Muscle of leg (tissue), 11 donors: ENCODE measurements around the gene TRDN. TPM values are rescaled to one million over a fixed set of nuclear protein-coding genes. Genes with fewer than 3 reads are reported as not detected.

Source experiments
- DNase-seq: peaks from one replicate; pipeline ENCODE4 v3.0.0; 2013
- H3K27ac ChIP-seq: one replicate; pipeline ENCODE4 v1.5.1; 2013; ENCODE audit warnings: mild to moderate bottlenecking, low read length, control low read depth
- H3K27me3 ChIP-seq: one replicate; pipeline ENCODE4 v1.6.1; 2013; ENCODE audit warnings: low read length; ENCODE audit not compliant: control insufficient read depth, insufficient read depth
- H3K36me3 ChIP-seq: one replicate; pipeline ENCODE4 v1.6.1; 2013; ENCODE audit warnings: low read length; ENCODE audit not compliant: control insufficient read depth, insufficient read depth
- H3K4me1 ChIP-seq: one replicate; pipeline ENCODE4 v1.6.1; 2013; ENCODE audit warnings: low read length; ENCODE audit not compliant: control insufficient read depth, insufficient read depth
- H3K4me3 ChIP-seq: one replicate; pipeline ENCODE4 v1.5.1; 2013; ENCODE audit warnings: low read length, control low read depth
- H3K9me3 ChIP-seq: replicated peaks from 2 replicates; pipeline ENCODE4 v1.6.1; 2013; ENCODE audit warnings: low read depth, low read length; ENCODE audit not compliant: control insufficient read depth
- WGBS: methylation state at CpG from one replicate; pipeline ENCODE4 v1.1.5; 2013; ENCODE audit warnings: missing lambda C conversion rate; ENCODE audit not compliant: insufficient coverage; 5-methylcytosine and 5-hydroxymethylcytosine counted together
- polyA plus RNA-seq, 8 donors: library from polyadenylated mRNA; unstranded; fragments of 120-200 nt; gene quantifications; one replicate each; pipeline versions ENCODE4 v1.2.1 to v1.2.3, GENCODE V29; 2013; ENCODE audit warnings: inconsistent platforms in 1 of 8, low replicate concordance in 1 of 8; ENCODE audit not compliant: insufficient read length in 8 of 8, insufficient read depth in 1 of 8
- total RNA-seq: library from RNA; stranded (reverse); fragments of 120-200 nt; gene quantifications from one replicate; pipeline ENCODE4 v1.2.4, GENCODE V29; 2013

Gene TRDN
- total and polyA plus RNA-seq, 9 donors = 97.2 to 223 (median 169) TPM

DNA sequence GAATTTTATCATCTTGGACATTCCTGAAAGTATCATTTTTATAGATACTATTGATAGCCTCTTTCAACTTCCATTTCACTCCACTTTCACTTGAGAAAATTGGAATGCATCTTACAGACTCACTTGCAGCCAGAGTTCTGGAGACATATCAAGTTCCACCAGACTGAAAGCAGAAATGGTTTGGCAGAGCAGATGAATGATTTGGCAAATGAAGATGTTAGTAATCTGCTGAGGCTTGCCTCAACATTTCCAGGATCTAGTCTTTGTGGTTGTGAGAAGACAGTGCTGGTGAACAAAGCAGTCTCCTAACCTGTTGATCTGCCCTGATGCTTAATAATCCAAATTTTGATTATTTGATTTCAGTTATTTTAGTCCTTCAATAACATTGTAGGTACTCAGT is 202.6 kb downstream of the TRDN start:
- no peaks in the 10 kb centered on the region for H3K36me3 ChIP-seq
- H3K27me3 ChIP-seq = no peaks in the 10 kb centered on the region
- DNase-seq = peak; percentile 8
- H3K27ac ChIP-seq = no peak overlapping the region
- no peaks in the 10 kb centered on the region for H3K9me3 ChIP-seq
- H3K4me3 ChIP-seq = no peak overlapping the region
- no peaks in the 10 kb centered on the region for H3K4me1 ChIP-seq

GRCh38 chr6:123430970-123431369 is 205.8 kb downstream of the TRDN start:
- DNase-seq = no peak
- H3K27me3 ChIP-seq = no peaks in the 10 kb centered on the region
- no peak overlapping the region for H3K27ac ChIP-seq
- H3K36me3 ChIP-seq = no peaks in the 10 kb centered on the region
- no peaks in the 10 kb centered on the region for H3K9me3 ChIP-seq
- no CpG with 5 or more reads among the region's 3 CpGs for WGBS
- H3K4me1 ChIP-seq = no peaks in the 10 kb centered on the region
- no peak overlapping the region for H3K4me3 ChIP-seq

GRCh38 chr6:123427008-123427407 is 209.7 kb downstream of the TRDN start:
- DNase-seq = no peak
- WGBS = no CpG with 5 or more reads among the region's 1 CpG
- Histone ChIP-seq H3K9me3 (no peaks in the 10 kb centered on the region), H3K36me3 (no peaks in the 10 kb centered on the region), H3K27me3 (no peaks in the 10 kb centered on the region), H3K4me3 (no peak overlapping the region), H3K4me1 (no peaks in the 10 kb centered on the region), H3K27ac (no peak overlapping the region)

DNA sequence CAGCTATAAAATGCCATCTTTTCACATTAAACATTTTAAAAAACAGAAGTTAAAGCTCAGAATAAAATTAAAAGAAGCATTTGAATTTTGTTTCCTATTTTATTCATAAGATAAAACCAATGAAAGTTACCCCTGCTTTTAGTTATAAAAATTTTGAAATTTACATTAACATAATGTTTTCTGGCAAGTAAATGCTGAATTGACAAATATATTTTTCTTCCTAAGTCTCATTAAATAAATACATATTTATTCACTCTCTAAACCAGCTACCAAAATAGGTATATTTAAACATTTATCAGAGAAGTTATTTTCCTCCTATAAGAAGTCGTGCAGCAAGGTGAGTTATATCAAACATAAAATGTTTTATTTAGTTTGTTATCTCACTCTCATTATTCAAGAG is 213.6 kb downstream of the TRDN start:
- Histone ChIP-seq H3K9me3 (no peaks in the 10 kb centered on the region), H3K4me3 (no peak overlapping the region), H3K27ac (no peak overlapping the region), H3K36me3 (no peaks in the 10 kb centered on the region), H3K4me1 (no peaks in the 10 kb centered on the region), H3K27me3 (no peaks in the 10 kb centered on the region)
- no peak for DNase-seq
- WGBS = no CpG with 5 or more reads among the region's 1 CpG

GRCh38 chr6:123420512-123420911 is 216.2 kb downstream of the TRDN start:
- no CpG with 5 or more reads among the region's 1 CpG for whole genome bisulfite sequencing
- H3K27ac ChIP-seq = no peak overlapping the region
- H3K27me3 ChIP-seq = no peaks in the 10 kb centered on the region
- no peak overlapping the region for H3K4me3 ChIP-seq
- peaks cover 3% of the 10 kb centered on the region for H3K4me1 ChIP-seq
- no peaks in the 10 kb centered on the region for H3K36me3 ChIP-seq
- DNase-seq = no peak
- H3K9me3 ChIP-seq = no peaks in the 10 kb centered on the region

GRCh38 chr6:123418071-123418470 is 218.7 kb downstream of the TRDN start:
- Histone ChIP-seq H3K27me3 (no peaks in the 10 kb centered on the region), H3K4me1 (peaks cover 3% of the 10 kb centered on the region), H3K4me3 (no peak overlapping the region), H3K9me3 (no peaks in the 10 kb centered on the region), H3K27ac (no peak overlapping the region), H3K36me3 (no peaks in the 10 kb centered on the region)
- peak; percentile 23 for DNase-seq
- WGBS = no CpG with 5 or more reads among the region's 3 CpGs

DNA sequence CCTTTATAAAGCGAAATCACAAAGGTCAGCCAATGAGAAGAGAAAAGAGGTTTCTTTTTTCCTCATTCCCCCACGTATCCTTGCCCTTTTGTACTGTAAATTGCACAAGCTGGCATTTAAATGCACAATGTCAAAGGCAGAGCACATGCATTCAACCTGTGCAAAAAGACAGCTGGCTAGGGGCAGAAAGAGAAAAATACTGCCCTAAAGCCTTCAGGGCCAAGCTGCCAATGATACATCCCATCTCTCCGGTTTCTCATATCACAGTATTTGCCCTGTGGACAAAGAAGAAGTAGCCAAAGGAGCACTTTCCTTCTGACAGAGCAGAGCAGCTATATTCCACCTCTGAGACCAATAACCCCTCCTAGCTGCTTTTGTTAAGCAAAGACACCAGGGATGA is 219.2 kb downstream of the TRDN start:
- DNase-seq = no peak
- peaks cover 3% of the 10 kb centered on the region for H3K4me1 ChIP-seq
- no peak overlapping the region for H3K4me3 ChIP-seq
- WGBS = no CpG with 5 or more reads among the region's 3 CpGs
- H3K27me3 ChIP-seq = no peaks in the 10 kb centered on the region
- no peaks in the 10 kb centered on the region for H3K9me3 ChIP-seq
- no peaks in the 10 kb centered on the region for H3K36me3 ChIP-seq
- H3K27ac ChIP-seq = no peak overlapping the region

DNA sequence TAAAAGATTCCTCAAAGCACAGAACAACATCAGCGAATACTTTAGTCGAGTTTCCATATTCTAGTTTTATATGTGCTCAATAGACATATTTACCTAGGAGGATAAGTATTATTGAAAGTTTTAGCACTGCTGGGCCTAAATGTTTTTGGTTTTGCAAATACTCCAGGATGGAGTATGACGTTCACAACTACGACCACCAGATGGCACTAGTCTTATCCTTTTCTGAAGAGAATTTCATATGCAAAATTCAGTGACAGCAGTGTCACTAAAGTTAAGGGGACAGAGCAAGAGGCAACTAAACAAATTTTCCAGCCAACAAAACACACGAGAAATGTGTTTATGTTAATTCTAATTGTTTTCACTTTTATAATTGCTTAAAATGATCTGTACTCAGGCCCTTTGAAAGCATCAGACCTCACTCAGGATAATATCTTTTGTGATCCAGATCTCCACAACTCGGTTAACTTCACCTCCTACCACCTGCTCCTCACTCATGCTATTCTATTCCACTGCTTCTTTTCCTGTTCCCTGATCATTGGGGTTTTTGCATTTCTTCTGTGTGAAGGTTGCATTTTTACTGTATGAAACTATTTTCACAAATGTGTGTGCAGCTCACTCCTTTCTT is 220.8 kb downstream of the TRDN start:
- DNase-seq = peak; percentile 69
- Histone ChIP-seq H3K27ac (no peak overlapping the region), H3K4me1 (peaks cover 3% of the 10 kb centered on the region), H3K9me3 (no peaks in the 10 kb centered on the region), H3K4me3 (no peak overlapping the region), H3K36me3 (no peaks in the 10 kb centered on the region), H3K27me3 (no peaks in the 10 kb centered on the region)
- no CpG with 5 or more reads among the region's 6 CpGs for WGBS

DNA sequence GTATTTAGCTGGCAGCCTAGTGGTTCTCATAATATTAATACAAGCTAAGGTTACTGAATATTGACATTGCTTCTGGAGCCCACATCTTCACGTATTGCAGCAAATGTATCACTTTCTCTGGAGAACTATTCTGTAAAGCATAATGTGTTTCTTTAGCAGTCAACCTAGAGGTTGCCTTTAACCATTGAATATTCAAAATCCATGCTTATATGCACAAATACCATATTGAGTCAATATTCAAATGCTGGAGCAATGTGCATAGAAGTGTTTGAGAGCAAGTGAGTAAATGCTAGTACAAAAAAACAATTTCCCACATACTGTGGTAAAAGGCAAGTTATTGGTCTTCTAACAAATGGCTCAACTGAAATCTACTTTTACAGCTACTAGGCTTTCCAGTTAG is 231.8 kb downstream of the TRDN start:
- no CpG with 5 or more reads among the region's 1 CpG for WGBS
- no peaks in the 10 kb centered on the region for H3K36me3 ChIP-seq
- H3K27ac ChIP-seq = no peak overlapping the region
- no peak for DNase-seq
- no peak overlapping the region for H3K4me3 ChIP-seq
- H3K9me3 ChIP-seq = no peaks in the 10 kb centered on the region
- H3K4me1 ChIP-seq = no peaks in the 10 kb centered on the region
- H3K27me3 ChIP-seq = no peaks in the 10 kb centered on the region

DNA sequence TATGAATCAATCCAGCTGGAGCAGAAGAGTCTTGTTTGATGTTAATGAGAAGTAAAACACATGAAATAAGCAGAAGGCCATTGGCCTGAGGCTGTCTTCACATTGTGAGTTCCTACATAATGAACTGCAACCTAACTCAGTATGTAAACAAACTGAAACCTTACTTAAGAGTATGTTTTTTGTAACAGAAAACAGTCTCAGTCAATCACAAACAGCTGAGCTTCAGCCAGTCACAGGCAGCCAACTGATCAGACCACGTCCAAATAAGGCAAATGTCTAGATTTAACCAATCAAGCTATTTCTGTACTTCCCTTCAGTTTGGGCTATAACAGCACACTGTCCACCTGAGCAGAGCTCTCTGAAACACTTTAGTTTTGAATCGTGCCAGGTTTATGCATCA is 234.7 kb downstream of the TRDN start:
- DNase-seq = no peak
- no peak overlapping the region for H3K4me3 ChIP-seq
- no peaks in the 10 kb centered on the region for H3K9me3 ChIP-seq
- no peaks in the 10 kb centered on the region for H3K4me1 ChIP-seq
- no peak overlapping the region for H3K27ac ChIP-seq
- no peaks in the 10 kb centered on the region for H3K27me3 ChIP-seq
- WGBS = 80% methylated on average over 1 of the region's 2 CpGs
- no peaks in the 10 kb centered on the region for H3K36me3 ChIP-seq

DNA sequence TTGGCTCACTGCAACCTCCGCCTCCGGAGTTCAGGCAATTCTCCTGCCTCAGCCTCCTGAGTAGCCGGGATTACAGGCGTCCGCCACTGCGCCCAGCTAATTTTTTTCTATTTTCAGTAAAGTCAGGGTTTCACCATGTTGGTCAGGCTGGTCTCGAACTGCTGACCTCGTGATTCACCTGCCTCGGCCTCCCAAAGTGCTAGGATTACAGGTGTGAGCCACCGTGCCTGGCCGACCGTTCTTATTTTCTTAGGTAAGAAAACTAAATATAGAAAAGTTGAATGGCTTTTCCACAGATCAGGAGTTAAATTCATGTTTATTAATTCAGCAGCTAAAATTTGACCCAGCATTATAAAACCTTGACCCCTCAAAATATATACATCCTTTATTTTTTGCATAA is 238.7 kb downstream of the TRDN start:
- H3K4me1 ChIP-seq = no peaks in the 10 kb centered on the region
- no peak overlapping the region for H3K4me3 ChIP-seq
- WGBS = 90% methylated on average over 8 of the region's 12 CpGs
- H3K9me3 ChIP-seq = no peaks in the 10 kb centered on the region
- no peaks in the 10 kb centered on the region for H3K36me3 ChIP-seq
- H3K27ac ChIP-seq = no peak overlapping the region
- no peaks in the 10 kb centered on the region for H3K27me3 ChIP-seq
- no peak for DNase-seq
